Stimulated activated CD8-positive, alpha-beta memory T cell treated with anti-CD3 and anti-CD28 coated beads, Interleukin-15, amount 100 ng/mL, for 4 hours (primary cell): ENCODE results near the gene URGCP.

Experiments
- DNase-seq, 2 donors: peaks; one replicate each; pipeline ENCODE4 v3.0.0-alpha.2; 2020; ENCODE audit warnings: low read depth in 2 of 2

The URGCP gene

DNA sequence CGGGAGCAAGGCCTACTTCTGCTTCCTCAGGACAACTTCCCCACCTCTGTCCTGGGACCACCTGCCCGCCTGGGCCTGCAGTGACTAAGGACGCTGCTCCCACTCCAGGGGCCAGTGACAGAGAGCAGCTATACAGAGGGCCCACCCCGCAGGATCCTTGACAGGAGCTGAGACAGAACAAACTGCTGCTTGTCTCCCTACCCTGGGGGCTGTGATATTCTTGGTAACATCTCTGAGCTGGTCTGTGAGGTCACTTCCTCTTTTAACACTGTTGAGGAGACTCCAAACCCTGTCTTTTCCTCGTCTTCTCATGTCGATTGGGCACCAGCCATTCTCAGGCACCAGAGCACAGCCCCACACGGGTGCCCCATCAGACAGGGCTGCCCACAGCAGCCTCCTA, 30.2 kb downstream of the URGCP start:
- no peak for DNase-seq

DNA sequence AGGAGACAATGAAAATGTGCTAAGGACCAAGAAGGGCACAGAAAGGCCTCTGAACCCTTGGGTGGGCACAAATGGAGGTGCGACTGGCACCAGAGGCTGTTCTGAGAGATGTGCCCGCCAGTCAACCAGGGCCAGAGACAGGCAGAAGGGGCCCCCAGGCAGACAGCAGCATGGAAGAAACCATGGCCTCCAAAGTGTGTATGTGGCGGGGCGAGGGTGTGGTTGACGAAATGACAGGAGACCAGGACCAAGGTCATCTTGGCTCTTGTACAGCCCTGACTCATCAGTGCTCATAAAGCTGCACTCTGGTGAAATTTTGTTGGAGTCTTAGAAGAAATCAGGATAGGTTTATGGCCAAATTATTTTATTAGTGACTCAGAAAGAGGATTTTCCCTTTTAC, 33.1 kb downstream of the URGCP start:
- no peak for DNase-seq

DNA sequence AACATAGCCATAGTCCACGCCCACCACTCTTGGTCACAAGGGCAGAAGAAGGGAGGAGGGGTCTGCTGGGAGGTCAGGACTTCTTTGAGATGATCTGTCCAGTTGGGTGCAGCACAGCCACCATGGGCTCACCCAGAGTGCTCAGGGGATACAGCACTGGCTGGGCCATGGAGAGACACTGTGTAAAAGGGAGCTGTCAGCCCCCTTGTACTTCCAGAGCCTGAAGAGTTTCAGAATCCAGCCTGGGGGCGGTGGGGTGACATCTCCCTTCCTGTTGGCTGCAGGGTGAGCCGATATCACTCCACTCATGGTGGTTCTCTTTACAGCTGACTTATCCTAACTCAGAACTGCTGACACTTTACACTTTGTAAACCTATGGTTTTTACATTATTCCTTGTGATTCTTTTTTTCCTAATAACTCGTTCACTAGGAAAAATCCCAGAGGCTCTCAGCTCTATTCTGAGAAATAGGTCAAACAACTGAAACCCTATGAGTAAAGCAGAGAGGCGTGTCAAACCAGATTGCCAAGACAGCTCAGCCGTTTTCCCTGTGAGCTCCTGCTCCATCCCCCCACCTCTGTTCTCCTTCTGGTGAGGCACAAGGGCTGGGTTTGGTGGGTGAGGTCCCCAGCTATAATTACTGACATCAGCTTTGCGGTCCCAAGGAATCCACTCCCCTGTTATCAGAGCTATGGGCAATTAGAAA, 33.8 kb downstream of the URGCP start:
- no peak for DNase-seq

DNA sequence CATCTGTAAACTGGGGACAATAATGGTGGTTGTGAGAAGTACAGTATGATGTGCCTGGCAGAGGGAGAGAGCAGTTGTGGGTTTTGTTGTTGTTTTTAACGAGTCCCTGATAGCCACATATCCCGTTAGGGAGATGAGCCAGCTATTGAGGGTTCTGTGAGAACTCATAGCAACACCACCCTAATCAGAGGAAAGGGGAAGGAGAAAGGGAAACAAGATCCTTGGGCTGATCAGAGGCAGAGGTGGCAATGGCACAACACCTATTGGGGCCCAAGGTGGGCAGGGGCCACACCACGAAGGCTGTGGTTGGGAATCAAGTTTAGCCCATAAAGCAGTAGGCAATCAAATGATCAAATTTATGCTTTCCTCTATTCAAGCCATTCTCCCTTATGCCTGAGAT, 35.3 kb downstream of the URGCP start:
- DNase-seq = no peak

DNA sequence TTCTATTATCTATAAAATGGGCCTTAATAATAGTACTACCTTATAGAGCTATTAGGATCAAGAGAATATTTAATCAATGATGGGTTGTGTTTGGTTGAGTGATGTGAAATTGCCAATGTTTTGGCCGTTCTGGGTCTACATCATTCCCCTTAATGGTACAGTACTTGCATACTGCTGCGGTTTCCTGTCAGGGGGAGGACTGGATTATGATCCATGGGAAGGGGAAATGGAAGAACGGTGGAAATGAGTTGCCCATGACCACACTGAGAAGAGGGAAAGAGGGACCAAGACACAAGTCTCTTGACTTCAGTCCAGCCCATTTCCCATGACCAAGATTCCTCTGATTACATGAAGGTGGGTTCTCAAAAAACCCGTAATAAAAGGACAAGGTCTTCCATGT, 36.1 kb downstream of the URGCP start:
- no peak for DNase-seq

DNA sequence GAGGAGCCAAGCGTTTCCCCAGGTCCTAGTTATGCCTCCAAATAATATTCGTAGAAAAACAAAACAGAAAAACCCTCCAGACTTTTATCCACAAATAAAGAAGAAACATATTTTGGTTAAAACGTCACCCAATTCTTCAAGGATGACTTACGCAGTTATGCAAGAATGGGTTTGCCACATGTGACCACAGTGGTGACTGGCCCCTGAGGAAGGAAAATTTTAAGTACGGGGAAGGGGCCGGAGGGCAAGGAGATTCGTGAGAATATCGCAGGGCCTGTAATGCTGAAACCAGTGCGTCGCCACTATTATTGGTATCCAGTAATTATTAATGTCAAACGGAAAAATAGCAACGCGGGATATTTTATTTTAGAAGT, 36.5 kb downstream of the URGCP start:
- DNase-seq = no peak

DNA sequence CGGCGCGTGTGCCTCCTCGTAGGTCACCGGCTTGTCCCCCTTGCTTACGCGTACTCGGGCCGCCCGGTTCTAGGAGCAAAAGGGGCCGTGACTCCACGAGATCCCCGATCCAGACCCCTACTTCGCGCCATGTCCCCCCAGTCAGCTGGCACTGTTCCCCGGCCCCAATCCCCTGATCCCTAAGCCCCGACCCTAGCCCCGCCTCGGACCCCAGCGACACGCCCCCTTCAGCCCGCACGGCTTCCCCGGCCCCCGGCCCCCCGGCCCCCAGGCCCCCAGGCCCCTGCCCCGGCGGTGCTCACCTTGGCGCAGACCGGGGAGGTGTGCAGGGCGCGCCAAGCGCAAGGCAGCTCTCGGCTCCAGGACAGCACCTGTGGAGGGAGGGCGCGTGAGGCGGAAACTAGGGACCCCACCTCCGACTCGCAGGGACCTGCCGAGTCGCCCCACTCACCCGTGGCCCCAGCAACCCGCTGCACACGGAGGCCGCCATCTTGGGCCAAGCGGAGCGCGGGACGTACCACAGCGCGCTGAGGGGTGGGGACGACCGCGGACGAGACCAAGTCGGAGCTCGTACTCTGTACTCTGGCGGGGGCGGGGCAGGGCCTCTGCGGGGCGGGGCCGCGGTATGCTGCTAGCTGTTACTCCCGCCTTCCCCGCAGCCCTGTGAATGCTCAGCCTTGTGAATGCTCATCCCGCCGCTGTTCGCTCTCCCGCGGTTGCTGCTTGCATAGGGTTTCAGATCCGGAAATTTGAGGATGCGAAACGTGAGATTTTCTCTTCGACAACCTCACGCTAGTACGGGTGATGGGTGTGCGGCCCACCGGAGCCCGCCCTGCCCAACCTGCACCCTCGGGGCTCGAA, 37.2 kb downstream of the URGCP start, which contains the start of gene MRPS24:
Gene MRPS24, minus strand, starts transcription at position 512 of the 861 bp plus-strand sequence. Its CDS starts 22 bp downstream, at position 490.
- DNase-seq = peak; percentile 88 to 89

DNA sequence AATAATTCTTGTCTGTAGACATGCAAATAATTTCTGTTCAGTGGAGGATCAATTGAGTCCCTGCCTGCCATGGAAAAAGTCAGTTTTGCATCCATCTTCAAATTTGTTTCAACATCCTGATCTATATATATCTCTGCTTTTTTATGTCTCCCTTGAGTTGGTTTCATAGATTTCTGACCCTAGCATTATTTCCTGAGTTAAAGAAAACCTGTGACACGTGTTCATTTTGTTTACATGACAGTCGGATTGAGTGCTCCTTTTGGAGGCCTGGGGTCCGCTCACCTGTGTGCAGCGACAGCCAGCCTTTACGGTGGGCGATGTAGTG, 37.8 kb downstream of the URGCP start:
- DNase-seq = no peak

DNA sequence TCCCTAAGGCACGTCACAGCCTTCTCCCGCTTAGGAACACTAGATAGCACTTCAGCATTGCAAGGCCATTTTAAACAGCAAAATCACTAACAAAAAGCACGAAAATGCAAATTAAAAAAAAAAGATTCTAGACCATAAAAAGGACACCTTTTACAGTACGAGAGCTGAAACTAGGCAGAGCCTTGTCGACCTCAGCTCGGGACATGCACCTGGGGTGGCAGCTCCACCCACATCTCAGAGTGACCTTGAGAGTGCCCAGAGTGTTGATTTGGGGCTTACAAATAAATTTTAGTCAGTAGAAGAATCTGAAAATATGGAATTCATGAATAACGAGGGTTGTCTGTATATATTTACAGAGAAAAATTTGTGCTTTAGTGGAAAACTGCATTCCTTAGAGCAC, 38.2 kb downstream of the URGCP start:
- DNase-seq = no peak

DNA sequence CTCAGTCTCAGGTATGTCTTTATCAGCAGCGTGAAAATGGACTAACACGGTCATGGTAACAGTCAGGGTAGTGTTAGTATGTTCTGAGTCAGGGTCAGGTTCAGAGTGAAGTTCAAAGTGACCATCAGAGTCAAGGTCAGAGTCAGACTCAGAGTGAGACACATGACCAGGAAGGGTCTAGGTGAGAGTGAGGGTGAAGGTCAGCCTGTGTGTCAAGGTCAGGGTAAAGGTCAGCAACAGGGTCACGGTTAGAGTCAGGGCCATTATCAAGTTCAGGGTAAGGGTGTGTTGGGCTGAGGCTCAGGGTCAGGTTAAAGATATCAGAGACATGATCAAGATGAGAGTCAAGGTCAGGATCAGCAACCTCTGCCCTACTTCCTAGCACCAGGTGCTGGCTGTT, 41.1 kb downstream of the URGCP start:
- no peak for DNase-seq

DNA sequence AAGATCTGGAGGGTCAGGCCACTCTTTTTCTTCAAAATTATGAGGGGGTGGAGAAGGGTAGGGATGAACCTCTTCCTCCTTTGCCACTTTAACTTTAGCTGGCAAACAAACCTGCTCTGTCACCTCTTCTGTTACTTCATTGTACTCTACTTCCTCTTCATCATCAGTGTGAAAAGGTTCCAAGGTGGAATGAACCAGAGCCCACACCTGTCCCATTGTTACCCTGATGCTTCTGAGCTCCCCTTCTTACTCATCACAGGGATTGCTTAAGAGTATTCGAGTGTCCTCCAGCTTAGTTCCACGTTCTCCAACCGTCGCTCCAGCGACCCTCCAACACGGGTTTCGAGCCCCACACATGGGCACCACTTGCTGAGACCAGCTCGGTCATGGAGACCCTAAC, 42.3 kb downstream of the URGCP start:
- no peak for DNase-seq

DNA sequence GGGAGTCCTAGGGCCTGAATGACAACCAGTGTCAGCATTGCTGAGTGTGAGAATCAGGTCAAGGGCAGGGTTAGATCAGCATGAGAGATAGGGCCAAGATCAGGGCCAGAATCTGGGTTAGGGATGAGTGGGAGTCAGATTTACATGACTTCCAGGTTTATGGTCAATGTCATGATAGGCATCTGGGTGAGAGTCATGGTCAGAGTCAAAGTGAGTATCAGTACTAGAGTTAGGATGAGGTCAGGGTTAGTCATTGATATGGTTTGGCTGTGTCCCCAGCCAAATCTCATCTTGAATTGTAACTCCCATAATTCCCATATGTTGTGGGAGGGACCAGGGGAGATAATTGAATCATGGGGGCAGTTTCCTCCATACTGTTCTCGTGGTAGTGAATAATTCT, 49.4 kb downstream of the URGCP start:
- DNase-seq = no peak

DNA sequence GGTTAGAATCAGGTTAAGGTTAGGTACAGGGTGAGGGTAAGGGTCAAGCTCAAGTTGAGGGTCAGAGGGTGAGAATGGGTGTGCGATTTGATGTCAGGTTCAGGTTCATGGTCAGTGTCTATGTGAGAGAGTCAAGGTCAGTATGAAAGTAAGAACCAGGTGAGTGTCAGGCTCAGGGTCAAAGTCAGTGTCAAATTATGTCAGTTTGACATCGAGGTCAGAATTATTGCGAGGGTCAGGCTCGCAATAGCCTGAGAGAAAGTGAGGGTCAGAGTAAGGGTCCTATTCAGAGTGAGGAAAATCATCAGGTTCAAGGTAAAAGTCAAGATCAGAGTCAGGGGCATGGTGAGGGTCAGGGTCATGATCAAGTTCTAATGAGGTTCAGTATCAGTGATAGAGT, 50.1 kb downstream of the URGCP start:
- DNase-seq = no peak

DNA sequence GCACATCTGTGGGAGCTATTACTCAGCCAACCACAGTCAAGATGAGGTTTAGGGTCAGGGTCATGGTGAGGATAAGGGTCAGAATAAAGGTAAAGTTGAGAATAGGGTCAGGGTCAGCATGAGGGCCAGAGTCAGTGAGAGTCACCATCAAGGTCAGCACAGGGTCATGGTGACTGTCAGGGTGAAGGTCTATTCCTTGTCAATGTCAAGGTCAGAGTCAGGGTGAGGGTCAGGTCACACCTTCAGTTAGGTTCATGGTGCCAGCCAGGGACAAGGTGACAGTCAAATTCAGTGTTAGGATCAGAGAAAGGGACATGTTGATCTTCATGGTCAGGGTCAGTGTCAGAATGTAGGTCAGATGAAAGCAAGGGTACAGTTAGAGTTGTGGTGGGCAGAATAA, 51.2 kb downstream of the URGCP start:
- no peak for DNase-seq

DNA sequence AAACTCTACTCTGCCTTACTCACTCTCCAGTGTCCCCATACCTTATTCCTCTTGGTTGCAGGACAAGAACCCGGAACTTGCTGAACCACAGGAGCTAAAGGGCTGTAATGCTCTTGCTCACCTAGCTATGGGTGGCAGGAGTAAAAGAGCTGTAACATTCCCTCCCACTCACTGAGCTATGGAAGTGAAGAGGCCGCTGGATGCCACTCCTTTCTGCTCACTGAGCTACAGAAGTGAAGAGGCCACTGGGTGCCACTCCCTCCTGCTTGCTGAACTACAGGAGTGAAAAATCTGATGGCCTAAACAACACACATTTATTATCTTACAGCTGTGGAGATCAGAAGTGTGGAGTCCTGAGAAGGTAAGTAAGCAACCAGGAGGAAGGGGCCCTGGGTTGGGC, 54.6 kb downstream of the URGCP start:
- DNase-seq = no peak

DNA sequence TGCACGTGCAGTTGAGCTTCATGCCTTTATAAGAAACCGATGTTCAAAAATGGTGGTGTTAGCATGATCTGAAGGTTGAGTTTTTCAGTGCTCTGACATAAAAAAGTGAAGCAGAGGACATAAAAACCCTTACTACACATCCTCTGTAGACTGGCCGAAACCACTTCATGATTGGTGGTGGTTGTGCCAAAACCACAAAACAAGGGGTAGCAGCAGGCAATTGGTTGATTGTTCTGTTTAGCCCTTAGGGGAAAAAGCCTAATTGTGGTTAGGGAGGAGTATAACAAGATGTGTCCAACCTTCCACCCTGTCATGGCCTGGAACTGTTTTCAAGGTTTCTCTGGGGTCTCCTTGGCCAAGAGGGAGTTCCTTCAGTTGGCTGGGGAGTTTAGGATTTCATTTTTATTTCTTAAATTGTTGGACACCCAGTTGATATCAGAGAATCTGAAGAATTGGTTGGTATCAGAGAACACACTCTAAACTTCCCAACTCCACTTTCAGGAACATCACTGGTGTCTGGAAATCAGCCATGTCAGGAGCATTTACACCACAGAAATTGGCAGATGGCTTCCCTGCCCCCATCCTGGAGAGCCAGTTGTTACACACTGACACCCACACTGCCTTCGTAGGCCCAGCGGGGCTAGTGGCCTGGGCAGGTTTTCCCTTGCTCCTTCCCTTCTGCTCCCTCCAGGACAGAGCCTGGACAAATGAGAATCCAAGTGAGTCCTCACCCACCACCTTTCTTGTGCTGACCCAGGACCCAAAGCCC, 55.9 kb downstream of the URGCP start:
- DNase-seq = no peak

DNA sequence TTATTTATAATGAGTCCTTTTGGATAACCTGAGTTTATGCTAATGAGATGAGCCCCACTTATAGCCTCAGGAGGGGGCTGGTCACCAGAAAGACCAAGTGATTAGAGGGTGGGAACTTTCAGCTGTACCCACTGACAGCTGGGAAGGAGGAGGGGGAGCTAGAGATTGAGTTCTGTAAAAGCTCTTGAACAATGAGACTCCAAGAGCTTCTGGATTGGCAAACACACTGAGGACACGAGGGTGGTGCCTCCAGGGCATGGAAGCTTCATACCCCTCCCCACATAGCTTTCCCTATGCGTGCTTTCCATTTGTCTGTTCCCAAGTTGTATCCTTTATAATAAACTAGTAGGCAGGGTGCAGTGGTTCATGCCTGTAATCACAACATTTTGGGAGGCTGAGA, 57.3 kb downstream of the URGCP start:
- no peak for DNase-seq

DNA sequence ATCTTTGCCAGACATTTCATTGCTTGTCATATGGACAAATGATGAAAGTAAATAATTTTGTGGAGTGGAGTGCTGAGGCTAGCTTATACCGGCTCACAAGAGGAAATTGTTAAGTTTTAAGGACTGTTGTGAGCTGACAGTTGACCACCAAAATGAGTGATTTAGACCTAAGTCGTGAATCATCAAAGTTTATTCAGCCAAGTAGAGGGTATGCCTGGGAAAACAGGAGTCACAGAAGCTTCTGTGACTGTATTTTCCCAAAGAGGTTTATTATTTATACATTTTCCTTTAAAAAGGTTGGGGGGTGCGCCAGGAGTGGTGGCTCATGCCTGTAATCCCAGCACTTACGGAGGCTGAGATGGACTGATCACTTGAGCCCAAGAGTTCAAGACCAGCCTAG, 58.9 kb downstream of the URGCP start:
- DNase-seq = no peak

DNA sequence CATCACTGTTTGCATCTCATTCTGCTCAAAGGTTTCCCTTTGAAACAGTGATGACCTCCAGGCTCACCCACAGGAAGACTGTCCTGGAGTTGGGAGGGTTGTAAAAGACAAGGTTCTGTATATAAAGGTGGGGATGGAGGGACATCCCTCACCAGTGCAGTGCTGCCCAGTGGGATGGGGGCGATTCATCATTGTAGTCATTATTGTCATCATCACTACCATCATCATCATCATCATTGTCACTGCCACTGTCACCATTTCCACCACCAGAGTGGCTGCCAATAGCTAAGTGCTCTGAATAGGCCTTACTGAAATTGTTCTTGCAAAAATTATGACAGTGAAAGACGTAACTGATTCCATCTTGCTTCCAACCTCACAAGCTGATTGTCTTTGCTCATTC, 61.7 kb downstream of the URGCP start:
- DNase-seq = no peak

DNA sequence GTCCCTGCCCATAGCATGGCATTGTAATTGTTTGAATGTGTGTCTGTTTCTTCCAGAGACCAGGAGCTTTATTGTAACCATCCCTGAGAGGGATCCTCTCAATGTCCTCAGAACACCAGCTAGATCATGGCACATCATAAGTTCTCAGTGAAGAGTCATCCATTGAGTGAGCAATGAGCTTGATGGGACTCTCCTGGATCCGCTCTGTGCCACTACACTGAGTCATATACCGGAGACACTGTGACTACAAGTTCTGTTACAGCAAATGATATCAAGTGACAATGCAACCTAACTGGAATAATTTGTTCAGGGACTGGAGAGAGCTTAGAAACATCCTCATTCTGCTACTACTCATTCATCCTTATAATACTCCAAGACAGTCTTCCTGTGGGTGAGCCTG, 62.1 kb downstream of the URGCP start:
- no peak for DNase-seq

DNA sequence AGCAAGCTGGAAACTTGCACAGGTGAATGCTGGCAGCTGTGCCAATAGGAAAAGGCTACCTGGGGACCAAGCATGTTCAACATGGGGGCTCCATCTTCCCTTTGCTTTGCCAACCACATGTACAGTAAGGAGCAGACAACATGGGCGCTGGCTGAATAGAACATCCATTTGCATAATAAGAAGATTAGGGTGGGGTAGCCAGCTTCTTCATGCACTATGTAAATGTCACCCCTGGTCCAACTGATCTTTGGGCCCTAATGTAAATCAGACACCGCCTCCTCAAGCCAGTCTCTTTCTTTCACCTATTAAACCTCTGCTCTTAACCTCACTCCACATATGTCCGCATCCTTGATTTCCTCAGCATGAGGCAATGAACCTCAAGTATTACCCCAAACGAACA, 63.1 kb downstream of the URGCP start:
- DNase-seq = no peak

DNA sequence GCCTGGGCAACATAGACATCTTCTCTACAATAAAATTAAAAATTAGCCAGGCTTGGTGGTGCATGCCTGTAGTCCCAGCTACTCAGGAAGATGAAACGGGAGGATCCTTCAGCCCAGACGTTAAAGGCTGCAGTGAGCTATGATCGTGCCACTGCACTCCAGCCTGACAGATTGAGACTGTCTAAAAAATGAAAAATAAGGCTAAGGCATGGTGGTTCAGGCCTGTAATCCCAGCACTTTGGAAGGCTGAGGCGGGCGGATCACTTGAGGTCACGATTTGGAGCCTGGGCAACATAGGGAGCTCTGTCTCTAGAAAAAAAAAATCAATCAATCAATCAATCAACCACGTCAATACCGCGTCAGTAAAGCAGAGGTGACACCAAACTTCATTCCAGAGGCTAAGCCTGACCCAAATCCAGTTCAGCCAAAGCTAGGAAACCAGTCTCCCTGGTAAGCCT, 68.2 kb downstream of the URGCP start:
- DNase-seq = no peak
